WTC11 (cell line): Measurements from ENCODE around the gene ADAMTSL4. TPM values are rescaled to one million over a fixed set of nuclear protein-coding genes. Genes with fewer than 3 reads are reported as not detected.

ENCODE experiments used
- ATAC-seq: fragments of 200-7000 bp; cut with Tn5 transposase; 2 replicates; pipeline ENCODE4 v1.10.0; 2021; ENCODE audit warnings: mild to moderate bottlenecking, moderate library complexity
- CTCF ChIA-PET: fragments of 300-600 bp; sonication (Branson Sonifier 250); formaldehyde crosslinking; loops from one replicate; lab custom pipeline; 2021; ENCODE audit warnings: antibody characterized with exemption; lab: Charles Lee
- POLR2A ChIA-PET: fragments of 350-600 bp; sonication (Branson Sonifier 250); formaldehyde crosslinking; loops from one replicate; lab custom pipeline; 2021; ENCODE audit warnings: antibody characterized with exemption; lab: Charles Lee
- DNase-seq: peaks from one replicate; pipeline ENCODE4 v3.0.0; 2021; ENCODE audit warnings: low spot score
- H3K27ac Mint-ChIP-seq: 2 replicates; pipeline ENCODE4 v1.8.0; 2021; ENCODE audit warnings: mixed read lengths
- H3K27me3 Mint-ChIP-seq: 2 replicates; pipeline ENCODE4 v1.8.0; 2021; ENCODE audit warnings: low read depth, mild to moderate bottlenecking, moderate library complexity, mixed read lengths
- H3K36me3 Mint-ChIP-seq: 2 replicates; pipeline ENCODE4 v1.8.0; 2021; ENCODE audit warnings: mixed read lengths
- H3K4me1 Mint-ChIP-seq: 2 replicates; pipeline ENCODE4 v1.8.0; 2022; ENCODE audit warnings: mixed read lengths
- H3K4me3 Mint-ChIP-seq: 2 replicates; pipeline ENCODE4 v1.8.0; 2021; ENCODE audit warnings: mild to moderate bottlenecking, moderate library complexity, mixed read lengths
- H3K9me3 Mint-ChIP-seq: 2 replicates; pipeline ENCODE4 v1.8.0; 2021; ENCODE audit warnings: mixed read lengths
- AFF4 ChIP-seq: sonication (generic); formaldehyde crosslinking; IDR thresholded peaks from 2 replicates; pipeline ENCODE4 v1.8.1; 2023; ENCODE audit warnings: mild to moderate bottlenecking, missing genetic modification reagents, borderline replicate concordance
- ATF2 ChIP-seq: sonication (generic); formaldehyde crosslinking; IDR thresholded peaks from 2 replicates; pipeline ENCODE4 v1.8.1; 2022; ENCODE audit warnings: low read depth, missing genetic modification reagents, borderline replicate concordance
- ATF6 ChIP-seq: sonication (generic); formaldehyde crosslinking; IDR thresholded peaks from 2 replicates; pipeline ENCODE4 v1.8.1; 2023; ENCODE audit warnings: mild to moderate bottlenecking, missing genetic modification reagents
- CREB1 ChIP-seq: sonication (generic); formaldehyde crosslinking; IDR thresholded peaks from 2 replicates; pipeline ENCODE4 v1.8.0; 2023; ENCODE audit warnings: mild to moderate bottlenecking, missing genetic modification reagents
- E2F5 ChIP-seq: sonication (generic); formaldehyde crosslinking; IDR thresholded peaks from 2 replicates; pipeline ENCODE4 v1.8.1; 2022; ENCODE audit warnings: mild to moderate bottlenecking, moderate library complexity, missing genetic modification reagents
- ERG ChIP-seq: fragments of 250-450 bp; sonication (Bioruptor Pico); IDR thresholded peaks from 2 replicates; pipeline ENCODE4 v1.8.0; 2021; ENCODE audit warnings: mild to moderate bottlenecking
- ETV6 ChIP-seq: sonication (generic); formaldehyde crosslinking; IDR thresholded peaks from 2 replicates; pipeline ENCODE4 v1.8.1; 2022; ENCODE audit warnings: mild to moderate bottlenecking, missing genetic modification reagents
- FOXK1 ChIP-seq: sonication (generic); formaldehyde crosslinking; IDR thresholded peaks from 2 replicates; pipeline ENCODE4 v1.8.0; 2022; ENCODE audit warnings: mild to moderate bottlenecking, moderate library complexity, missing genetic modification reagents
- GRHL2 ChIP-seq: fragments of 250-450 bp; sonication (Bioruptor Pico); IDR thresholded peaks from 2 replicates; pipeline ENCODE4 v1.8.0; 2022; ENCODE audit warnings: mild to moderate bottlenecking, moderate library complexity; ENCODE audit not compliant: insufficient replicate concordance, severe bottlenecking
- KAT7 ChIP-seq: sonication (generic); formaldehyde crosslinking; IDR thresholded peaks from 2 replicates; pipeline ENCODE4 v1.8.1; 2023; ENCODE audit warnings: missing genetic modification reagents, mild to moderate bottlenecking, borderline replicate concordance
- MYBL2 ChIP-seq: sonication (generic); formaldehyde crosslinking; IDR thresholded peaks from 2 replicates; pipeline ENCODE4 v1.8.1; 2023; ENCODE audit warnings: mild to moderate bottlenecking, moderate library complexity, missing genetic modification reagents
- PRRX2 ChIP-seq: fragments of 250-450 bp; sonication (Bioruptor Pico); IDR thresholded peaks from 2 replicates; pipeline ENCODE4 v1.8.0; 2021; ENCODE audit warnings: mild to moderate bottlenecking
- SMAD3 ChIP-seq: sonication (generic); formaldehyde crosslinking; IDR thresholded peaks from 2 replicates; pipeline ENCODE4 v1.8.0; 2022; ENCODE audit warnings: missing genetic modification reagents, mild to moderate bottlenecking, borderline replicate concordance
- SOX15 ChIP-seq: fragments of 250-450 bp; sonication (Bioruptor Pico); IDR thresholded peaks from 2 replicates; pipeline ENCODE4 v1.9.0; 2021; ENCODE audit warnings: mild to moderate bottlenecking
- SP1 ChIP-seq: sonication (generic); formaldehyde crosslinking; conservative IDR thresholded peaks from 2 replicates; pipeline ENCODE4 v1.8.1; 2022; ENCODE audit warnings: missing genetic modification reagents
- TEAD1 ChIP-seq: sonication (generic); formaldehyde crosslinking; IDR thresholded peaks from 2 replicates; pipeline ENCODE4 v1.8.0; 2022; ENCODE audit warnings: mild to moderate bottlenecking, missing genetic modification reagents
- TP53 ChIP-seq: sonication (generic); formaldehyde crosslinking; IDR thresholded peaks from 2 replicates; pipeline ENCODE4 v1.8.1; 2023; ENCODE audit warnings: mild to moderate bottlenecking, missing genetic modification reagents
- ZNF281 ChIP-seq: sonication (generic); formaldehyde crosslinking; IDR thresholded peaks from 2 replicates; pipeline ENCODE4 v1.8.0; 2023; ENCODE audit warnings: mild to moderate bottlenecking, missing genetic modification reagents
- total RNA-seq: library from RNA; stranded (reverse); gene quantifications from 3 replicates; pipeline ENCODE4 v1.2.3, GENCODE V29; 2021

Gene ADAMTSL4
- total RNA-seq, 1 experiment from 2014 or later = 6.6 TPM

GRCh38 chr1:150515328-150516049, 33.7 kb upstream of the ADAMTSL4 start, which contains the start of gene FALEC (continued):
- TF ChIP-seq E2F5 (CRISPR knock-in tag) (peak; percentile 52; the same call in 1 of the 2 replicates), ETV6 (CRISPR knock-in tag) (0 out of 2 replicates have a peak, but pooled peaks have one; percentile 32), ATF2 (CRISPR knock-in tag) (no peak), PRRX2 (0 out of 2 replicates have a peak, but pooled peaks have one; percentile 35), SP1 (CRISPR knock-in tag) (peak; percentile 40), FOXK1 (CRISPR knock-in tag) (peak; percentile 29; the same call in 1 of the 2 replicates), CREB1 (CRISPR knock-in tag) (0 out of 2 replicates have a peak, but pooled peaks have one; percentile 40), TP53 (CRISPR knock-in tag) (no peak), ZNF281 (peak; percentile 83)

GRCh38 chr1:150516050-150516591, 33.1 kb upstream of the ADAMTSL4 start:
- no peaks in the 10 kb centered on the region; the same call in 1 of the 2 replicates for H3K27me3 Mint-ChIP-seq
- TF ChIP-seq ERG (CRISPR knock-in tag) = no peak
- TF ChIP-seq KAT7 (CRISPR knock-in tag) = no peak
- no peak for TF ChIP-seq GRHL2 (CRISPR knock-in tag)
- DNase-seq = no peak
- H3K4me3 Mint-ChIP-seq = peak overlapping the region; percentile 79
- peaks cover 12% of the 10 kb centered on the region for H3K4me1 Mint-ChIP-seq
- no peaks in the 10 kb centered on the region for H3K9me3 Mint-ChIP-seq
- peak; percentile 14 for ATAC-seq
- peaks cover 4% of the 10 kb centered on the region; the same call in 1 of the 2 replicates for H3K36me3 Mint-ChIP-seq
- H3K27ac Mint-ChIP-seq = peak overlapping the region; percentile 30
- POLR2A ChIA-PET = interaction anchor here (0.6 to 1.6 kb wide), 8 partner anchors 16 to 64 kb away, joined by 3 to 6 read pairs (median 4); partner anchors contain the start of gene ADAMTSL4
- CTCF ChIA-PET = interaction anchor here (0.6 to 9.7 kb wide), 15 partner anchors 12 to 347 kb away, joined by 3 to 139 read pairs (median 3); partner anchors contain the start of genes GOLPH3L and MCL1

GRCh38 chr1:150516616-150517015, 32.6 kb upstream of the ADAMTSL4 start:
- TF ChIP-seq TEAD1 (CRISPR knock-in tag) (no peak), MYBL2 (no peak), CREB1 (CRISPR knock-in tag) (no peak), AFF4 (CRISPR knock-in tag) (no peak), SOX15 (CRISPR knock-in tag) (no peak), SMAD3 (CRISPR knock-in tag) (no peak), ATF6 (no peak)
- Mint-ChIP-seq H3K36me3 (peaks cover 4% of the 10 kb centered on the region; the same call in 1 of the 2 replicates), H3K27me3 (no peaks in the 10 kb centered on the region; the same call in 1 of the 2 replicates), H3K4me3 (peak overlapping the region; percentile 79), H3K27ac (peak overlapping the region; percentile 30), H3K4me1 (peaks cover 12% of the 10 kb centered on the region), H3K9me3 (no peaks in the 10 kb centered on the region)
- ChIA-PET CTCF (interaction anchor here (0.6 to 9.7 kb wide), 12 partner anchors 12 to 348 kb away, joined by 3 to 139 read pairs (median 4); partner anchors contain the start of genes GOLPH3L and MCL1), POLR2A (interaction anchor here (0.6 to 1.6 kb wide), 4 partner anchors 21 to 58 kb away, joined by 3 to 6 read pairs (median 3); partner anchors contain the start of gene TARS2)
- ATAC-seq = no peak
- DNase-seq = no peak
